Mesenchymal stem cell (in vitro differentiated cells and primary cell): Measurements from ENCODE around the gene NLK.

Source experiments
- DNase-seq: peaks from one replicate; pipeline ENCODE4 v3.0.0-alpha.2; 2013
- H2AFZ ChIP-seq: one replicate; pipeline ENCODE4 v1.6.1; 2013; ENCODE audit warnings: low read depth, mild to moderate bottlenecking, control low read depth, inconsistent platforms, low read length, moderate library complexity
- H2AK5ac ChIP-seq: 2 replicates; pipeline ENCODE4 v1.6.1; 2013; ENCODE audit warnings: low read length, moderate library complexity, mild to moderate bottlenecking, inconsistent platforms; ENCODE audit not compliant: severe bottlenecking
- H2BK120ac ChIP-seq: one replicate; pipeline ENCODE4 v1.6.1; 2013; ENCODE audit warnings: low read depth, mild to moderate bottlenecking, inconsistent platforms, low read length, moderate library complexity
- H2BK12ac ChIP-seq, 2 experiments: one replicate each; pipeline ENCODE4 v1.6.1; 2013; ENCODE audit warnings: inconsistent platforms in 2 of 2, low read length in 2 of 2, mild to moderate bottlenecking in 2 of 2, moderate library complexity in 2 of 2, control low read depth in 1 of 2
- H2BK15ac ChIP-seq: one replicate; pipeline ENCODE4 v1.6.1; 2013; ENCODE audit warnings: mild to moderate bottlenecking, low read depth, inconsistent platforms; ENCODE audit not compliant: poor library complexity, severe bottlenecking
- H2BK5ac ChIP-seq: 2 replicates; pipeline ENCODE4 v1.6.1; 2013; ENCODE audit warnings: low read depth, mild to moderate bottlenecking, low read length, control low read depth, inconsistent platforms; ENCODE audit not compliant: poor library complexity, severe bottlenecking
- H3K14ac ChIP-seq, 2 experiments: one replicate each; pipeline ENCODE4 v1.6.1; 2013; ENCODE audit warnings: inconsistent platforms in 2 of 2, low read length in 2 of 2, control low read depth in 1 of 2, mild to moderate bottlenecking in 1 of 2, moderate library complexity in 1 of 2
- H3K18ac ChIP-seq, 2 experiments: one replicate each; pipeline ENCODE4 v1.6.1; 2013; ENCODE audit warnings: inconsistent platforms in 2 of 2, low read length in 2 of 2, control low read depth in 1 of 2, low read depth in 1 of 2, mild to moderate bottlenecking in 1 of 2
- H3K23ac ChIP-seq, 2 experiments: one replicate each; pipeline ENCODE4 v1.6.1; 2013; ENCODE audit warnings: inconsistent platforms in 2 of 2, low read length in 2 of 2, mild to moderate bottlenecking in 2 of 2, moderate library complexity in 2 of 2, control low read depth in 1 of 2
- H3K27ac ChIP-seq: 2 replicates; pipeline ENCODE4 v1.5.1; 2013; ENCODE audit warnings: mild to moderate bottlenecking, moderate library complexity, low read length, control low read depth, inconsistent platforms; ENCODE audit not compliant: poor library complexity, severe bottlenecking
- H3K27me3 ChIP-seq, 2 experiments: 2 replicates each; pipeline versions ENCODE4 v1.6.1 to v1.7.0; 2013; ENCODE audit warnings: low read length in 2 of 2, mild to moderate bottlenecking in 2 of 2, moderate library complexity in 2 of 2, control low read depth in 1 of 2, inconsistent platforms in 1 of 2; ENCODE audit not compliant: control insufficient read depth in 1 of 2, insufficient read depth in 1 of 2
- H3K36me3 ChIP-seq, 2 experiments: 2 replicates each; pipeline versions ENCODE4 v1.6.1 to v1.7.0; 2013; ENCODE audit warnings: low read length in 2 of 2, control low read depth in 1 of 2, inconsistent platforms in 1 of 2, low read depth in 1 of 2, mild to moderate bottlenecking in 1 of 2; ENCODE audit not compliant: insufficient read depth in 2 of 2, control insufficient read depth in 1 of 2
- H3K4ac ChIP-seq, 2 experiments: one replicate each; pipeline ENCODE4 v1.6.1; 2013; ENCODE audit warnings: inconsistent platforms in 2 of 2, low read length in 2 of 2, mild to moderate bottlenecking in 2 of 2, moderate library complexity in 2 of 2, control low read depth in 1 of 2, low read depth in 1 of 2
- H3K4me1 ChIP-seq: 2 replicates; pipeline ENCODE4 v1.6.1; 2013; ENCODE audit warnings: low read depth, low read length, control low read depth; ENCODE audit not compliant: control insufficient read depth, insufficient read depth
- H3K4me2 ChIP-seq: 2 replicates; pipeline ENCODE4 v1.6.1; 2013; ENCODE audit warnings: low read length, mild to moderate bottlenecking, inconsistent platforms; ENCODE audit not compliant: poor library complexity, severe bottlenecking
- H3K4me3 ChIP-seq, 2 experiments: 2 replicates each; pipeline versions ENCODE4 v1.5.1 to v1.7.0; 2013; ENCODE audit warnings: low read length in 2 of 2, mild to moderate bottlenecking in 2 of 2, control low read depth in 1 of 2, low read depth in 1 of 2; ENCODE audit not compliant: insufficient read depth in 1 of 2
- H3K79me1 ChIP-seq: replicated peaks from 2 replicates; pipeline ENCODE4 v1.6.1; 2013; ENCODE audit warnings: mild to moderate bottlenecking, control low read depth, low read length, inconsistent platforms; ENCODE audit not compliant: poor library complexity, severe bottlenecking
- H3K9ac ChIP-seq: 2 replicates; pipeline ENCODE4 v1.7.0; 2013; ENCODE audit warnings: mild to moderate bottlenecking, low read length, moderate library complexity
- H3K9me3 ChIP-seq: 2 replicates; pipeline ENCODE4 v1.7.0; 2013; ENCODE audit warnings: mild to moderate bottlenecking, low read length; ENCODE audit not compliant: control insufficient read depth
- H4K8ac ChIP-seq: one replicate; pipeline ENCODE4 v1.6.1; 2013; ENCODE audit warnings: inconsistent platforms, mild to moderate bottlenecking, low read length, moderate library complexity
- H4K91ac ChIP-seq: one replicate; pipeline ENCODE4 v1.6.1; 2013; ENCODE audit warnings: mild to moderate bottlenecking, low read length, inconsistent platforms
- WGBS: methylation state at CpG from one replicate; pipeline ENCODE4 v1.1.7; 2013; ENCODE audit warnings: mixed read lengths; 5-methylcytosine and 5-hydroxymethylcytosine counted together

NLK gene

GRCh38 chr17:28069061-28069460, 26.6 kb downstream of the NLK start:
- H3K4me2 ChIP-seq = no peak overlapping the region
- no peak for DNase-seq
- no peak overlapping the region for H3K14ac ChIP-seq
- no peak overlapping the region for H3K18ac ChIP-seq
- peaks cover 2 to 4% of the 10 kb centered on the region in 2 experiments for H3K36me3 ChIP-seq
- H2BK12ac ChIP-seq = no peak overlapping the region
- no peak overlapping the region for H3K4ac ChIP-seq
- no peak overlapping the region for H2BK120ac ChIP-seq
- peaks cover 9% of the 10 kb centered on the region for H3K79me1 ChIP-seq
- H3K4me3 ChIP-seq = no peak overlapping the region
- H2AK5ac ChIP-seq = no peak overlapping the region
- H3K9ac ChIP-seq = no peak overlapping the region
- no CpG with 5 or more reads among the region's 1 CpG for WGBS
- H2AFZ ChIP-seq = no peak overlapping the region
- no peak overlapping the region for H3K27ac ChIP-seq
- no peak overlapping the region for H2BK5ac ChIP-seq
- no peak overlapping the region for H3K23ac ChIP-seq
- H3K27me3 ChIP-seq = no peaks in the 10 kb centered on the region
- H4K8ac ChIP-seq = no peak overlapping the region
- no peak overlapping the region for H4K91ac ChIP-seq
- H2BK15ac ChIP-seq = no peak overlapping the region
- no peaks in the 10 kb centered on the region for H3K4me1 ChIP-seq
- H3K9me3 ChIP-seq = peaks cover 16% of the 10 kb centered on the region

GRCh38 chr17:28071179-28071578, 28.7 kb downstream of the NLK start:
- H3K9ac ChIP-seq = no peak overlapping the region
- no peak overlapping the region for H3K4me3 ChIP-seq
- H3K4ac ChIP-seq = no peak overlapping the region
- H2BK15ac ChIP-seq = no peak overlapping the region
- H3K4me2 ChIP-seq = no peak overlapping the region
- peaks cover 2 to 4% of the 10 kb centered on the region in 2 experiments for H3K36me3 ChIP-seq
- H3K14ac ChIP-seq = no peak overlapping the region
- H2BK120ac ChIP-seq = no peak overlapping the region
- H3K27ac ChIP-seq = no peak overlapping the region
- no peak overlapping the region for H3K23ac ChIP-seq
- H3K18ac ChIP-seq = no peak overlapping the region
- H2AFZ ChIP-seq = no peak overlapping the region
- no peak overlapping the region for H4K91ac ChIP-seq
- no peak overlapping the region for H4K8ac ChIP-seq
- no peak for DNase-seq
- no CpG with 5 or more reads among the region's 1 CpG for WGBS
- no peaks in the 10 kb centered on the region for H3K27me3 ChIP-seq
- H2BK5ac ChIP-seq = no peak overlapping the region
- peaks cover 16% of the 10 kb centered on the region for H3K9me3 ChIP-seq
- no peak overlapping the region for H2BK12ac ChIP-seq
- no peaks in the 10 kb centered on the region for H3K4me1 ChIP-seq
- H2AK5ac ChIP-seq = no peak overlapping the region
- peaks cover 13% of the 10 kb centered on the region for H3K79me1 ChIP-seq

GRCh38 chr17:28071891-28072606, 29.6 kb downstream of the NLK start:
- Histone ChIP-seq H3K14ac (no peak overlapping the region), H3K4ac (no peak overlapping the region), H2BK120ac (no peak overlapping the region), H3K4me1 (no peaks in the 10 kb centered on the region), H3K4me3 (no peak overlapping the region), H2AK5ac (no peak overlapping the region), H3K36me3 (peaks cover 2 to 4% of the 10 kb centered on the region in 2 experiments), H3K9me3 (peaks cover 16% of the 10 kb centered on the region), H3K79me1 (peaks cover 13% of the 10 kb centered on the region), H2BK5ac (no peak overlapping the region), H3K27me3 (no peaks in the 10 kb centered on the region), H2BK15ac (no peak overlapping the region), H3K23ac (no peak overlapping the region), H2BK12ac (no peak overlapping the region), H4K91ac (no peak overlapping the region), H2AFZ (no peak overlapping the region), H3K18ac (no peak overlapping the region), H3K4me2 (no peak overlapping the region), H4K8ac (no peak overlapping the region), H3K9ac (no peak overlapping the region), H3K27ac (no peak overlapping the region)
- WGBS = 100% methylated on average over 3 of the region's 6 CpGs
- no peak for DNase-seq

- Histone ChIP-seq H3K27me3 (no peaks in the 10 kb centered on the region), H3K18ac (no peak overlapping the region), H2BK12ac (no peak overlapping the region), H3K14ac (no peak overlapping the region), H3K4ac (no peak overlapping the region), H2AK5ac (no peak overlapping the region), H2BK15ac (no peak overlapping the region), H3K9me3 (peaks cover 16% of the 10 kb centered on the region), H3K36me3 (peaks cover 2 to 4% of the 10 kb centered on the region in 2 experiments), H3K23ac (no peak overlapping the region), H3K4me3 (no peak overlapping the region), H3K4me1 (no peaks in the 10 kb centered on the region), H4K91ac (no peak overlapping the region), H2BK120ac (no peak overlapping the region), H2AFZ (no peak overlapping the region), H3K27ac (no peak overlapping the region), H3K79me1 (peaks cover 17% of the 10 kb centered on the region), H3K9ac (no peak overlapping the region), H2BK5ac (no peak overlapping the region), H4K8ac (no peak overlapping the region), H3K4me2 (no peak overlapping the region)
- 83% methylated on average over 2 of the region's 2 CpGs for whole genome bisulfite sequencing
- no peak for DNase-seq
These were observed 30.6 kb downstream of the NLK start for GRCh38 chr17:28072936-28073533.
